Vagina (tissue), 2 donors: ENCODE data around the gene FBXW11. TPM values are rescaled to one million over a fixed set of nuclear protein-coding genes. Genes with fewer than 3 reads are reported as not detected.

ENCODE experiments used
- DNase-seq, 2 donors: peaks; one replicate each; pipeline ENCODE4 v3.0.0-alpha.2; 2017; ENCODE audit errors: extremely low spot score in 2 of 2
- H3K27ac ChIP-seq: fragments of 200-600 bp; sonication (generic); one replicate; pipeline ENCODE4 v1.5.1; 2019
- H3K27me3 ChIP-seq: fragments of 200-600 bp; sonication (generic); one replicate; pipeline ENCODE4 v1.5.1; 2019
- H3K36me3 ChIP-seq, 2 donors: fragments of 200-600 bp; sonication (generic); one replicate each; pipeline ENCODE4 v1.5.1; 2017 to 2019
- H3K4me1 ChIP-seq: fragments of 200-600 bp; sonication (generic); one replicate; pipeline ENCODE4 v1.5.1; 2019
- H3K4me3 ChIP-seq, 2 donors: fragments of 200-600 bp; sonication (generic); 1 replicate in 1 of 2; 2 replicates in 1 of 2; pipeline ENCODE4 v1.5.1; 2016 to 2019
- H3K9me3 ChIP-seq: fragments of 200-600 bp; sonication (generic); one replicate; pipeline ENCODE4 v1.5.1; 2019
- POLR2A ChIP-seq, 2 donors: fragments of 450-650 bp; IDR thresholded peaks; one replicate each; pipeline ENCODE4 v1.6.1; 2017; ENCODE audit warnings: antibody characterized with exemption in 2 of 2, mild to moderate bottlenecking in 2 of 2, moderate library complexity in 2 of 2
- POLR2AphosphoS5 ChIP-seq, 2 donors: sonication (generic); formaldehyde crosslinking; IDR thresholded peaks; one replicate each; pipeline ENCODE4 v1.9.0; 2017; ENCODE audit warnings: antibody characterized with exemption in 2 of 2, mild to moderate bottlenecking in 2 of 2, low read depth in 1 of 2; ENCODE audit not compliant: insufficient read depth in 1 of 2
- intact Hi-C: fragments of 100-400 bp; cut with DNase I; formaldehyde crosslinking; loops from one replicate; pipeline ENCODE4 v1.15.1; 2023
- total RNA-seq: library from RNA; depleted of rRNA; stranded (reverse); fragments of >200 nt; gene quantifications from one replicate; pipeline ENCODE4 v1.2.3, GENCODE V29; 2016
- TF ChIP-seq, protein P1 (sequence below), 3 experiments: fragments of 450-650 bp in 2 of 3; fragments of 200-600 bp in 1 of 3; sonication (generic) in 1 of 3; IDR thresholded peaks; one replicate each; pipeline ENCODE4 v1.5.1; 2017 to 2019; ENCODE audit warnings: antibody characterized with exemption in 3 of 3, mild to moderate bottlenecking in 2 of 3, moderate library complexity in 2 of 3

FBXW11 gene
- total RNA-seq, 1 donor from 2014 or later, result 40.5 TPM

DNA sequence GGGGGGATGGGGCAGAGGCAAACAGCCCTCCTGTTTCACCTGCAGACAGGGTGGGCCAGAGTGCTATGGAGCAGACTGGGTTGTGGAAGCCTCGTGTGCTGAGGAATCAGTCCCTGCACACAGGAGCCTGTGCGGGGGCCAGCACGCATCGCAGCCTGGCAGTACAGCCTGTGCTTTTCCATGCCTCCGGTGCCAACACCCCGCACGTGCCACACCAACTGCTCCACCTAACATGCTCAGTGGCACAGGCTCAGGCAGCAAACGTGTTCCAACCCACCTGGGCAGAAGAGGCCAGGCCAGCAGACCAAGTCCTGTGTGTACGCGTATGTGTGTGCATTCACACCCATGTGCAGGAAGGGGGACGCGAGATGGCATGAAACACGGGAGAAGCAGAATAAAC, 37.4 kb upstream of the FBXW11 start:
- Histone ChIP-seq H3K9me3 (no peaks in the 10 kb centered on the region), H3K36me3 (peaks cover 0 to 7% of the 10 kb centered on the region in 2 donors), H3K27ac (no peak overlapping the region), H3K4me1 (no peaks in the 10 kb centered on the region), H3K27me3 (no peaks in the 10 kb centered on the region), H3K4me3 (no peak overlapping the region)
- TF ChIP-seq POLR2AphosphoS5 (IDR thresholded peaks at IDR 0.05; ENCODE audit: insufficient read depth in 1 of 2, low read depth in 1 of 2) (no peak), POLR2A (IDR thresholded peaks at IDR 0.05) (no peak)
- TF ChIP-seq, protein P1, sequence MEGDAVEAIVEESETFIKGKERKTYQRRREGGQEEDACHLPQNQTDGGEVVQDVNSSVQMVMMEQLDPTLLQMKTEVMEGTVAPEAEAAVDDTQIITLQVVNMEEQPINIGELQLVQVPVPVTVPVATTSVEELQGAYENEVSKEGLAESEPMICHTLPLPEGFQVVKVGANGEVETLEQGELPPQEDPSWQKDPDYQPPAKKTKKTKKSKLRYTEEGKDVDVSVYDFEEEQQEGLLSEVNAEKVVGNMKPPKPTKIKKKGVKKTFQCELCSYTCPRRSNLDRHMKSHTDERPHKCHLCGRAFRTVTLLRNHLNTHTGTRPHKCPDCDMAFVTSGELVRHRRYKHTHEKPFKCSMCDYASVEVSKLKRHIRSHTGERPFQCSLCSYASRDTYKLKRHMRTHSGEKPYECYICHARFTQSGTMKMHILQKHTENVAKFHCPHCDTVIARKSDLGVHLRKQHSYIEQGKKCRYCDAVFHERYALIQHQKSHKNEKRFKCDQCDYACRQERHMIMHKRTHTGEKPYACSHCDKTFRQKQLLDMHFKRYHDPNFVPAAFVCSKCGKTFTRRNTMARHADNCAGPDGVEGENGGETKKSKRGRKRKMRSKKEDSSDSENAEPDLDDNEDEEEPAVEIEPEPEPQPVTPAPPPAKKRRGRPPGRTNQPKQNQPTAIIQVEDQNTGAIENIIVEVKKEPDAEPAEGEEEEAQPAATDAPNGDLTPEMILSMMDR (IDR thresholded peaks at IDR 0.05), result no peak
- intact Hi-C loops, result loop anchor here (10.0 kb wide), 1 partner anchor 129 kb away; no protein-coding TSS in a partner anchor
- no peak for DNase-seq

DNA sequence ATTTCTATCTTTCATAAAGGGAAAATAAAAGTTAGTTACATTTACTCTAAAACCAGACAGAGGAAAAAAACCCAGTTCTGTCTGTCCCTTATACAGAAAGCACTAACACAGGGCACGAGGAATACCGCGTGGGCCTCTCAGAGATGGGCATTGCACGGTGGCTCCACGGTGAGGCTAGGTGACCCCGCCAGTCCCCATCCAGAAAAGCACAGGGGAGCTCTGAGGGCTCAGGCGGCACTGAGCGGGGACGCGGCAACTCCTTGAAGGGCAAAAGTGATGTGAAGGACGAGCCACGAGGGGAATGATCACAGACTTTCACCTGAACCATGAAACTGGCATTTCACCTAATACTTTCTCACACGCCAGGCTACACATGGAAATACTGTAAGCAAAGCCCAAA, 35.7 kb upstream of the FBXW11 start:
- intact Hi-C loops, result loop anchor here (10.0 kb wide), 1 partner anchor 127 kb away; no protein-coding TSS in a partner anchor
- no peak overlapping the region for H3K4me3 ChIP-seq
- no peaks in the 10 kb centered on the region for H3K4me1 ChIP-seq
- TF ChIP-seq, protein P1 (IDR thresholded peaks at IDR 0.05), result no peak
- TF ChIP-seq POLR2A (IDR thresholded peaks at IDR 0.05) (no peak), POLR2AphosphoS5 (IDR thresholded peaks at IDR 0.05; ENCODE audit: insufficient read depth in 1 of 2, low read depth in 1 of 2) (no peak)
- peaks cover 0 to 7% of the 10 kb centered on the region in 2 donors for H3K36me3 ChIP-seq
- no peak overlapping the region for H3K27ac ChIP-seq
- H3K9me3 ChIP-seq, result no peaks in the 10 kb centered on the region
- no peaks in the 10 kb centered on the region for H3K27me3 ChIP-seq
- DNase-seq, result no peak

GRCh38 chr5:172038167-172038566, 31.7 kb upstream of the FBXW11 start:
- H3K27me3 ChIP-seq, result no peaks in the 10 kb centered on the region
- no peaks in the 10 kb centered on the region for H3K9me3 ChIP-seq
- intact Hi-C loops, result no loop called here
- TF ChIP-seq, protein P1 (IDR thresholded peaks at IDR 0.05), result no peak
- TF ChIP-seq POLR2AphosphoS5 (IDR thresholded peaks at IDR 0.05; ENCODE audit: insufficient read depth in 1 of 2, low read depth in 1 of 2), result no peak
- no peak for TF ChIP-seq POLR2A (IDR thresholded peaks at IDR 0.05)
- no peaks in the 10 kb centered on the region for H3K4me1 ChIP-seq
- H3K4me3 ChIP-seq, result no peak overlapping the region
- H3K27ac ChIP-seq, result no peak overlapping the region
- H3K36me3 ChIP-seq, result no peaks in the 10 kb centered on the region
- no peak for DNase-seq

- Histone ChIP-seq H3K4me3 (no peak overlapping the region), H3K4me1 (no peaks in the 10 kb centered on the region), H3K27me3 (no peaks in the 10 kb centered on the region), H3K27ac (no peak overlapping the region), H3K9me3 (no peaks in the 10 kb centered on the region), H3K36me3 (no peaks in the 10 kb centered on the region)
- intact Hi-C loops, result no loop called here
- DNase-seq, result no peak
- TF ChIP-seq POLR2A (IDR thresholded peaks at IDR 0.05) (no peak), POLR2AphosphoS5 (IDR thresholded peaks at IDR 0.05; ENCODE audit: insufficient read depth in 1 of 2, low read depth in 1 of 2) (no peak)
- TF ChIP-seq, protein P1 (IDR thresholded peaks at IDR 0.05), result no peak
These were observed 28.6 kb upstream of the FBXW11 start for GRCh38 chr5:172035049-172035448.

DNA sequence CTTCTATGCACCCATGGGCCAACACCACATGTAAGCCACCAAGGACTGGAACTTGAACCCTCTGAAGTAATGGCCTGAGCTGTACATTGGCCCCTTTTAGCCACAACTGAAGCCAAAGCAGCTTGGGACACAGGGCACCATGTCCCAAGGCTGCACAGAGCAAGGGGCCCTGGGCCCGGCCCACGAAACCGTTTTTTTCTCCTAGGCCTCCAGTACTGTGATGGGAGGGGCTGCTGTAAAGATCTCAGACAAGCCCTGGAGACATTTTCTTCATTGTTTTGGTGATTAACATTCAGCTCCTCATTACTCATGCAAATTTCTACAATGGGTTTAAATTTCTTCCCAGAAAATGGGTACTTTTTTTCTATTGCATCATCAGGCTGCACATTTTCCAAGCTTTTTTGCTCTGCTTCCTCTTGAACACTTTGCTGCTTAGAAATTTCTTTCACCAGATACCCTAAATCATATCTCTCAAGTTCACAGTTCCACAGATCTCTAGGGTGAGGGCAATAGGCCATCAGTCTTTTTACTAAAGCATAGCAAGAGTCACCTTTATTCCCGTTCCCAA, 25.5 kb upstream of the FBXW11 start:
- Histone ChIP-seq H3K4me3 (no peak overlapping the region), H3K9me3 (no peaks in the 10 kb centered on the region), H3K27me3 (no peaks in the 10 kb centered on the region), H3K27ac (no peak overlapping the region), H3K36me3 (no peaks in the 10 kb centered on the region), H3K4me1 (no peaks in the 10 kb centered on the region)
- intact Hi-C loops, result no loop called here
- TF ChIP-seq, protein P1 (IDR thresholded peaks at IDR 0.05), result no peak
- TF ChIP-seq POLR2AphosphoS5 (IDR thresholded peaks at IDR 0.05; ENCODE audit: insufficient read depth in 1 of 2, low read depth in 1 of 2) (no peak), POLR2A (IDR thresholded peaks at IDR 0.05) (no peak)
- no peak for DNase-seq
